T1000 (cell line): ENCODE results near the gene AOPEP.

Experiments used
- DNase-seq: peaks from one replicate; lab custom pipeline; 2025; ENCODE audit warnings: mixed read lengths; lab: John Stamatoyannopoulos, UW

The AOPEP gene

GRCh38 chr9:94791435-94791834, 64.9 kb downstream of the AOPEP start:
- DNase-seq: no peak

- no peak for DNase-seq
Measured at GRCh38 chr9:94792511-94792910, 66.0 kb downstream of the AOPEP start.

DNA sequence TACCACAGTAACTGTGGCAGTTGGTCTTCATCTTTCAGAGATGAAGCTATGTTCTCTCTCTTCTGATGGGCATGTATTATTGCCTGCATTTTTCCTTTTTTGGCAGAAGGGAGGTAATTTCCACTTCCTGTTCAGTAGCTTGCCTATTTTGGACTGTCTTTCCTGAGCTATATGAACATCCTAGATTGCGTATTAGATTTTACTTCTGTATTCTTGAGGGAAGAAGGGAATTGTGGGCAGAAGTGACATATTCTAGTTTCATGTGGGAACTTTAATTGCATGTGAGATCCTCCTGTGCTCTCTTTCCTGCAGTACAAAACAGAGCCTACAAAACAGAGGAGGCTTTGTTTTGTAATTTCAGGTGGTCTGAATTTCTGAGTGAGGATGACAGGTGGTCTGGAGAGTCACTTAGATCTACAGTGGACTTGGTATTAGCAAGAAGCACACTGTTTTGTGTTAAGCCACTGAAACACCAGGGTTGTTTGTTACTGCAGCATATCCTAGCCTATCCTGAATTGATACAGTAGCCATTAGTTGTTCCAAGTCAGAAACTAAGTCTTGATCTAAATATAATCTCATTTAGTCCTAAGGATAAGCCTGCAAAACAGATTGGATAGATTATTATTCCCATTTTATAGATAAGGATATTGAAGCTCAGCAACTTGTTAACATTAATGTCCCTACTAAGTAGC, 68.1 kb downstream of the AOPEP start:
- DNase-seq: no peak

- no peak for DNase-seq
Measured at GRCh38 chr9:94796687-94797086, 70.2 kb downstream of the AOPEP start.

DNA sequence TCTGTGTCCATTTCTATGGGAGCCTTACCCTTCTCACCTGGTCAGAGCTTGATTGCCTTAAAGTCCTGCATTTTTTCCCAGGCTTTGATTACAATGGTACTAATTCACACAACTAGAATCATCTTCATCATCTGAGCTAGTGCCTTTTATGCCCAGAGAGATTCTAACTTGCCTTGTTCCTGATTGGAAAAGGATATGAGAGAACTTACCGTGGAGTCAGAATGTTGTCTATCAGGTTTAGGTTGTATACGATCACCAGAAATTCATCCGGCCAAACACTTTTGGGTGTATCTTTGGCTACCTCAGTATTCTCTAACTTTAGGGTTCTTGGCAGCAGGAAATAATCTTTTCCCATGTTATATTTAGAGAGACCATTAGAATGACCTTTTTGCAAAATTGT, 71.7 kb downstream of the AOPEP start:
- no peak for DNase-seq

DNA sequence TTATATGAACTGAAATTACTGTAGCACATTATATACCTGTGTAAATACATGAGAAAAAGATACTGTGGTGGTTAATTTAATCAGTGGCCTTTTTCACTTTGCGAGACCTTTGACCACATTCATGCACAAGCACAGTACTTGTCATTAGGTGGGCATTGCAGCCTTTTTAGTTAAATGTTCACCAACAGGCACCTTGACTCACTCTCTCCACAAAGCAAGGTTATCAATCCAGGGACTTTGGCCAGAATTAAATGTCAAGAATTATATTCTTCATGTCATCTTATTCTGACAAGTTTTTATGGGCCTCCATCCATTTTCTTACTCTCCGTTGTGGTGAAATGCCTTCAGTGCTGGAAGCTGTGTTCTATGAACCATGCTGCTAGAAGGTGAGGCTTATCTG, 72.2 kb downstream of the AOPEP start:
- no peak for DNase-seq

DNA sequence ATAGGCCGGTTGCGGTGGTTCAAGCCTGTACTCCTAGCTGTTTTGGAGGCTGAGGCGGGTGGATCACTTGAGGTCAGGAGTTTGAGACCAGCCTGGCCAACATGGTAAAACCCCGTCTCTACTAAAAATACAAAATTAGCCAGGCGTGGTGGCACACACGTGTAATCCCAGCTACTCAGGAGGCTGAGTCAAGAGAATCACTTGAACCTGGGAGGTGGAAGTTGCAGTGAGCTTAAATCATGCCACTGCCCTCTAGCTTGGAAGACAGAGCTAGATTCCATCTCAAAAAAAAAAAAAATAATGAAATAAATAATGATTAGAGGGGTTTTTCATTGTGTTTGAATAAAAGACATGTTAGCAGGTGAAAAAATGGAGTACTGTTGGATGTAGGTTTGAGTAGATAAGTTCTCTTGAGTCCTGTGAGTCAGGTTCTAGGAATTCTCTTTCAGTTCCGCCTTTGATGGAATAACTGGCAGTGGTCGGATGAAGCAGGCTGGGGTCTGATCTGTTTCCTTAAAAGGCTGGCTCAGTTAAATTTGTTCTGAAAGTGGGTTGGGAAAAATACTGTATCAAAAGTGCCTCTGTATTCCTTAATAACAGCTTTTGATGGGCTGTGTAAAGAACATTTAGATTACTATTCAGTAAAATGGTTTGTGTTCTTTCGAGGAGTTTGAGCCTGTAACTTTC, 73.2 kb downstream of the AOPEP start:
- DNase-seq: no peak

- no peak for DNase-seq
Measured at GRCh38 chr9:94800424-94801117, 74.1 kb downstream of the AOPEP start.

GRCh38 chr9:94801234-94801633, 74.7 kb downstream of the AOPEP start:
- DNase-seq: no peak

DNA sequence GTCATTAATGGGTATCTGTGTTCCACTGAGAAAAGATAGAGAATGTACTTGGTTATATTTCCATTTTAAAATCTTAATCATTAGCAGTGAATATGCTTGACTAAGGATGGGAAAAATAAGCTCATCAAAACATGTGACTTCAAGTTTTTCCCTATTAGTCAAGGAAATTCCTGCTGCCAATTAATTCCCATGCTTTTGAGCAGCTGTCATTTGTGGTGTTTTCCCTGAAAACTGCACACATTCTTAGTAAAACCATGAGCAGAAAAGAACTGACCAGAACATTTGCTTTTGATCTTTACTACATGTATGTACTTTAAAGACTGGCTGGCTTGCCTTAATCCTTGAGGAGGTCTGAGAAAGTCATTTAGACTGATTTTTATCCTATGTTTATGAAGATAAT, 75.2 kb downstream of the AOPEP start:
- DNase-seq: no peak

DNA sequence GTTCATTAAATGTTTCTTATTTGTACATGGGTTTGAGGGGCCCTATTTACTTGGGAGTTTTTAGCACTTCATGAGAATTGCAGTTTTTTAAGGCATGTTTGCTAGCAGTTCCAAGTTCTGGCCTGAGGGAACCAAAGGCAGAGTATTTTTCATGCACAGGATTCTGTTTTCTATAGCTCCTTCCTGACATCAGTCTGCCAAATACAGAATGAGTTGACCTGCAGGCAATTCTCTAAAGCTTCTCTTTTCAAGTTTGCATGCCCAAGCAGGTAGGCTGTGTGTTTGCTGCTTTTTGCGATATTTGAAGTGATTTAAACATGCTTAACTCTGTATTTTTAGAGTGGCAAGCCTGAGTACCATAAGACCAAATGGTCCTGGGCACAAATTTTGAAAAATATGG, 75.8 kb downstream of the AOPEP start:
- no peak for DNase-seq

DNA sequence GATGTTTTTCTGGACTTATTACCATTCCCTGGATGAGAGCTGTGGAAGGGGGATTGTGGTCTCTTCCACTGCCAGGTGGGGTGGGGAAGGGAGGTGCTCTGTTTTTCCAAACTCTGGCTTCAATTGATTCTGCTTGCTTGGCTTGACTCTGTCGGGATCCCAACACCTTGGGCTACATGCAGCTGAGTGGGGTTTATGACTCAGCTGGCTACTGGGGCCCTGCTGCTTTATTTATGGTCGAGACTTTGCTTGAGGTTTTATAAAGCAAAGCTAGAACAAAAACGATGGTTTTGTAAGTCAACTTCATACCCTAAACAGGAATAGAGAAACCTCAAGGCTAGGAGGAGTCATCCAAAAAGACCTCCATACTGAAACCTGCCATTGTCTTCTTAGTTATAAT, 76.3 kb downstream of the AOPEP start:
- DNase-seq: no peak

DNA sequence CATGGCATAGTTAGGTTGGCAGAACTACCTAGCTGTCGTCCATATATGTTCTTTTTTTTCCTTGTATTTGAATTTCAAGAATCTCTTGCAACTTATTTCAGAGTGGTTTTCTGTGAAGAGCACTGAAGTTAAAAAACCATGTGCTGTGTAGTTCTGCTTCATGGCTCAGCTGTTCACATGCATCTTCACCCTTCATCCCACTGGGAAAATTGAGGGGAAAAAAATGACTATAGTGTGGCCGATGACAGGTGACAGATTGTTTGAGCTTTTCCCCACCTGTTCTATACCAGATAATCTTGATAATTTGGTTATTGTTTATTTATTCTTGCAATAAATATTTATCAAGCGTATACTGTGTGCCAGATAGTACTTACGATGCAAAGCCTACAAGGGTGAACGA, 77.8 kb downstream of the AOPEP start:
- no peak for DNase-seq

DNA sequence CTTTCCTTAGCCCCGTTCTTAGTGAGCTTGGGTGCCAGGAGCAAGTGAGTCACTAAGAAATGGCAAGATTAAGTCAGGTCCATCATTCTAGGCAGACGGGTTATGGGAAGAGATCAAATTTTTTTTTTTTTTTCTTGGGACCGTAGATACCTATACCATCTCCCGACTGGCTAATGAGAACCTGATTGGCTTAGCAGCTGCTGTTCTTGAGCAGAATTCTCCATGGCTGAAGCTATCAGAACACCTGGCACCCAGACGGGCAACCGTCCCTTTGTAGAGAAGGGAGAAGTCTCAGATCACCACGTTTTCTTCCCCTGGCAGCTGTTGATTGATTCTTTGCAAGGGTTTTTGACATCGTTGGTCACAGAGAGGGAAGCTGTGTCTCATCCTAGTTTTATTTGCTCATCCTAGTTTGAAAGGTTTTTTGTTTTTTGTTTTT, 78.6 kb downstream of the AOPEP start:
- no peak for DNase-seq

DNA sequence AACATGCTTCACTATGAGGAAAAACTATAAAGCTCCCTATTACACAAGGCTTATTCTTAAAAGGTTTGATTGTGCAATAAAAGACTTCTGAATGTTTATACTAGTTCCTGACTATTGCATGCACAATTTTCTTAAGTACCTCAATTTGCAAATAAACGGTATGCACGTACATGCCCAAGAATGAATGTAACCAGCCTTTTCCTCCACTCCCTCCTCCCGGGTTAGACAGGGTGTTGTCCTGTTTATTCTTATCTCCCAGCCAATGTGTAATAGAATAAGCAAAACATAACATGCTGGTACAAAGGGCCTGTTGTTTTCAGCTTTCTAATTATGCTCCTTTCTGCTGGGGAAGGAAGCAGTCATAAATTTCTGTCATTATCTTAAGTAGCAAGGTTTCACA, 79.1 kb downstream of the AOPEP start:
- peak; percentile 30 for DNase-seq

DNA sequence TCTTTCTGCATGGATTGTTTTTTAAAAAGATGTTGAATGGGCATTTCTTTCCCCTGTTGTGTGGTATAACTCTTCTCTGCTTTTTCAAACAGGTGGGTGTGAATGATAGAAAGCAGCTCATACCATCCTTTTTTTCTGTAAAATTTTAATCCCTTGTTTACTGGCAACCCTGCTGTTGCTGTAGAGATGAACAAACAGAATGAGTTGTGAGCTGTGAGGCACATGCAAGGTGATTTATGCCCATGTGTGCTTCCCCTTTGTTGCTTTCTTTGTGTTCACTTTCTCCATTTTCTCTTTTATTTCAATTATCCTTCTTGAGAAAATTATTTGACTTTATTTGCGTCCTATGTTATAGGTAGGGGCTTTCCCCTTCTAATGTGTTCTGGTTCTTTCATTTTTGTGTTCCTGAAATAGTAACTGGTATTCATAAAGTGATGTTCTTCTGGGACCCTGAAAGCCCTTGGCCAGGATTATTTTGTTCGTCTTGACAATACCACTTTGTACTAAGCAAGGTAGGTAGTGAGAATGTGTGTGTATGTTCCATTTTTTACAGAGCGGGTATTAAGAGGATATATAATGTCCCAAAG, 79.9 kb downstream of the AOPEP start:
- no peak for DNase-seq

- no peak for DNase-seq
Measured at GRCh38 chr9:94807556-94807955, 81.1 kb downstream of the AOPEP start.

GRCh38 chr9:94808926-94809700, 82.6 kb downstream of the AOPEP start:
- DNase-seq: no peak

- DNase-seq: no peak
Measured at GRCh38 chr9:94809778-94810177, 83.3 kb downstream of the AOPEP start.

GRCh38 chr9:94811074-94811473, 84.6 kb downstream of the AOPEP start:
- DNase-seq: no peak

DNA sequence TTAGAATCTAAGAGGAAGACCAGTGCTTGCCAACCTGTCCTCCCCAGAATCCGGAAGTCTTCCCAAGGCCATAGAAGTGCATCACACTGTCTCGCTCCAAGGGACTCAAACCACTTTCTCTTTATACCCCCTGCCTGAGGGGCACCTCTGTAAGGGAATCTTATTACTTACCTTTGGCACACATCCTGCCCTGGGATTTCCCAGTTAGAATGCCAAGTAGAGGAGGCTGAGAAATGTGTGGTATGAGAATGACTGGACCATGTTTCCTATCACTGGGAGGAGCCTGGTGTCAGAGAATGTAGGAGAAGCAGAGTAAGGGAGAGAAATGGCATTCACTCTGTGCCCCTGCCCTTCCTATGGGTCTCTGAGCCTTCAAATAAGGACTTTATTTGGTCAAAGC, 85.8 kb downstream of the AOPEP start:
- no peak for DNase-seq

DNA sequence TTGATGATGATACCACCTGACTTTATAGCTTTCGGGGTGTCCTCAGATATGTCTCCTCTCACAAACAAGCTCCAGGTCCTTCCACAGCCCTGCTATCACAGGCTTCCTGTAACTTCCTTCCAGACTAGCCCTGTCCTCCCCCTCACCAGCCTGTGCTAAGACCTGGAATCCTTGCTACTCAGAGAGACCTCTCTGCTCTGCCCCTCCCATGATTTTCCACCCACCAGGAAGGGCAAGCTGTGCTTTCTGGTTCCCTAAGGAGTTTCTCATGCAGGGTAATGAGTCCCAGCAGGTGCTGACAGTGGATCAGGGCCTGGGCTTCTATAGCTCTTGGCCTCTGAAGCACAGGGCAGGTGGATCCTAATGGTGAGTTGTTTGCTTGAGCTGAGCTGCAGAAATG, 86.9 kb downstream of the AOPEP start:
- no peak for DNase-seq
